ENCODE results near the gene OPA3. TPM values are rescaled to one million over a fixed set of nuclear protein-coding genes. Genes with fewer than 3 reads are reported as not detected.

Gene OPA3
- total and polyA plus RNA-seq, 2 donors from 2014 or later: 8.1 to 19.1 TPM

- FAIRE-seq (no peak), DNase-seq (peak; percentile 92 to 98 (median 95))
- Histone ChIP-seq H3K36me3 (ENCODE audit: control insufficient read depth in 2 of 3, insufficient read depth in 3 of 3, low read length in 3 of 3) (no peaks in the 10 kb centered on the region), H3K9me3 (ENCODE audit: control insufficient read depth in 2 of 3, insufficient read depth in 1 of 3, low read length in 3 of 3) (no peaks in the 10 kb centered on the region), H3K4me1 (ENCODE audit: control insufficient read depth in 2 of 3, insufficient read depth in 2 of 3, low read depth in 1 of 3, low read length in 3 of 3) (peaks cover 0 to 8% (median 0%) of the 10 kb centered on the region in 3 donors), H3K27ac (ENCODE audit: low read depth in 2 of 2, low read length in 2 of 2) (peak overlapping the region; percentile 87 to 90), H3K27me3 (ENCODE audit: control insufficient read depth, insufficient read depth, low read length) (no peaks in the 10 kb centered on the region), H3K9ac (ENCODE audit: low read length in 3 of 3) (peak overlapping the region in 2 of 3 donors; percentile 35 to 96), H3K4me3 (ENCODE audit: low read length in 3 of 3) (peak overlapping the region; percentile 79 to 88 (median 83))
- peak; percentile 51 for TF ChIP-seq CTCF (IDR thresholded peaks at IDR 0.05; ENCODE audit: borderline replicate concordance, extremely low read depth, insufficient read depth)
- intact Hi-C loops (cut with DNase I): no loop called here
Measured at GRCh38 chr19:45506246-45506988, 78.2 kb downstream of the OPA3 start.

- peaks cover 3% of the 10 kb centered on the region for H3K27me3 ChIP-seq (ENCODE audit: control insufficient read depth, insufficient read depth, low read length)
- FAIRE-seq: no peak
- no peaks in the 10 kb centered on the region for H3K9me3 ChIP-seq (ENCODE audit: control insufficient read depth in 2 of 3, insufficient read depth in 1 of 3, low read length in 3 of 3)
- H3K36me3 ChIP-seq (ENCODE audit: control insufficient read depth in 2 of 3, insufficient read depth in 3 of 3, low read length in 3 of 3): no peaks in the 10 kb centered on the region
- H3K27ac ChIP-seq (ENCODE audit: low read depth in 2 of 2, low read length in 2 of 2): peak overlapping the region; percentile 63 to 80
- no peak for TF ChIP-seq CTCF (IDR thresholded peaks at IDR 0.05; ENCODE audit: borderline replicate concordance, extremely low read depth, insufficient read depth)
- peak overlapping the region in 2 of 3 donors; percentile 35 to 71 for H3K9ac ChIP-seq (ENCODE audit: low read length in 3 of 3)
- peaks cover 0 to 8% (median 0%) of the 10 kb centered on the region in 3 donors for H3K4me1 ChIP-seq (ENCODE audit: control insufficient read depth in 2 of 3, insufficient read depth in 2 of 3, low read depth in 1 of 3, low read length in 3 of 3)
- H3K4me3 ChIP-seq (ENCODE audit: low read length in 3 of 3): peak overlapping the region in 2 of 3 donors; percentile 62 to 88
- DNase-seq: no peak
- intact Hi-C loops (cut with DNase I): no loop called here
Measured at GRCh38 chr19:45505996-45506245, 78.7 kb downstream of the OPA3 start.

- Histone ChIP-seq H3K9ac (ENCODE audit: low read length in 3 of 3) (no peak overlapping the region), H3K27me3 (ENCODE audit: control insufficient read depth, insufficient read depth, low read length) (peaks cover 3% of the 10 kb centered on the region), H3K27ac (ENCODE audit: low read depth in 2 of 2, low read length in 2 of 2) (no peak overlapping the region), H3K4me3 (ENCODE audit: low read length in 3 of 3) (no peak overlapping the region), H3K36me3 (ENCODE audit: control insufficient read depth in 2 of 3, insufficient read depth in 3 of 3, low read length in 3 of 3) (no peaks in the 10 kb centered on the region), H3K9me3 (ENCODE audit: control insufficient read depth in 2 of 3, insufficient read depth in 1 of 3, low read length in 3 of 3) (no peaks in the 10 kb centered on the region), H3K4me1 (ENCODE audit: control insufficient read depth in 2 of 3, insufficient read depth in 2 of 3, low read depth in 1 of 3, low read length in 3 of 3) (peaks cover 0 to 8% (median 0%) of the 10 kb centered on the region in 3 donors)
- no peak for DNase-seq
- intact Hi-C loops (cut with DNase I): no loop called here
- FAIRE-seq: no peak
- TF ChIP-seq CTCF (IDR thresholded peaks at IDR 0.05; ENCODE audit: borderline replicate concordance, extremely low read depth, insufficient read depth): no peak
Measured at GRCh38 chr19:45505151-45505995, 79.2 kb downstream of the OPA3 start.
